Measurements from ENCODE around the gene UMPS.

UMPS gene

GRCh38 chr3:124763644-124764358, 33.5 kb downstream of the UMPS start:
- no peak for DNase-seq (ENCODE audit: low read depth in 2 of 2)

GRCh38 chr3:124764746-124765145, 34.5 kb downstream of the UMPS start:
- no peak for DNase-seq (ENCODE audit: low read depth in 2 of 2)

DNA sequence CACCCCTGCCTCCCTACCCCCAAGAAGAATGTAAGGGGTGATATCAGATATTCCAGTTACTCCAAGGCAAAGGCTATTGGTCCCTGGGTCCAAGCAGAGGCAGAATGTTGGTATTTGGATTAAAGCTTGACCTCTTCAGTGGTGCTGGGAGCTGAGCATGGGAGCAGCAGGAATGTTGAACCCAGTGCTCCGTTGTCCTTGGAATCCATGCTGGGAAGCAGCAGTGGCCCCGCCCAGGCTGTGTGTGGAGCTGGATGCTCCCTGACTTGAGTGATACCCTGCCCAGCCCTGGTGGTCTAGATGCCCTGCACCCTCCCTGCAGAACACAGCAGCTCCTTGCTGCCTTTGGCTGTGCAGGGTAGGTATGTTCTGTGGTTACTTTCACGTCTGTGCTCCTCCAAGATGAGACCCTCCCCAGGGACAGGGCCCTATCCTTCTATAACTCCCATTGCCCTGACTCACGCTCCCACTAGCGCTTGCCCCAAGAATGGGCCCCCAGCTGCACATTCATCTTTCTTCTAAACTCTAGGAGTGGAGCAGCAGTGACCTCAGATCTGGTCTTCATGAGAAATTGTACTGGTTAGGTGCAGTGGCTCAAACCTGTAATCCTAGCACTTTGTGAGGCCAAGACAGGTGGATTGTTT, 35.1 kb downstream of the UMPS start:
- DNase-seq (ENCODE audit: low read depth in 2 of 2) = no peak

GRCh38 chr3:124766113-124767095, 36.2 kb downstream of the UMPS start:
- DNase-seq (ENCODE audit: low read depth in 2 of 2) = no peak

- DNase-seq (ENCODE audit: low read depth in 2 of 2) = no peak
Measured at GRCh38 chr3:124767264-124767663, 37.0 kb downstream of the UMPS start.

DNA sequence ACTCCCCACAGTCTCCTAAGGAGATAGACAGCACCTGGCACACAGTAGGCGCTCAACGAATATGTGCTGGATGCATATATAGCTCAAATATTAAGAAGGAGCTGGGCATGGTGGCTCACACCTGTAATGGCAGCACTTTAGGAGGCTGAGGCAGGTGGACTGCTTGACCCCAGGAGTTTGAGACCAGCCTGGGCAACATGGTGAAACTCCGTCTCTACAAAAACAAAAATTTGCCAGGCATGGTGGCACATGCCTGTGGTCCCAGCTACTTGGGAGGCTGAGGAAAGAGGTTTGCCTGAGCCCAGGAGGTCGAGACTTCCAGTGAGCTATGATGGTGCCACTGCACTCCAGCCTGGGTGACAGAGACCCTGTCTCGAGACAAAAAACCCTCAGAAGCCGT, 37.4 kb downstream of the UMPS start:
- no peak for DNase-seq (ENCODE audit: low read depth in 2 of 2)

DNA sequence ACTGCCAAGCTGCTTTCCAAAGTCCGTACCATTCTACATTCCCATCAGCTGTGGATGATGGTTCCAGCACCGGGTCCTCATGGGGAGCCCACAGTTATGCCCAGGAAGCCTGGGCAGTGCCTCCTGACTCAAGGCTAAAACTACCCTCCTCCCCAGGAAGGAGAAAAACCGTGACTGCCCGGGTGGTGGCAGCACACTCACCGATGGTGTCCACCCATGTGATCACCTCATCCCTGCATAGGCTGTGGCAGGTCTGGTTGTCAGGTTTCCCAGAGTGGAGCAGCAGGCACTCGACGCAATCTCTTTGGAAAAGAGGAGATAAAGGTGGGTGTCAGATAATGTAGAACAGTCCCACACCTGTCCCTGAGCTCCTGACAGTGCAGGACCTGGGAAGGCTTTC, 38.6 kb downstream of the UMPS start:
- DNase-seq (ENCODE audit: low read depth in 2 of 2) = peak in 1 of 2 donors; percentile 8

- DNase-seq (ENCODE audit: low read depth in 2 of 2) = no peak
Measured at GRCh38 chr3:124769462-124769861, 39.2 kb downstream of the UMPS start.

DNA sequence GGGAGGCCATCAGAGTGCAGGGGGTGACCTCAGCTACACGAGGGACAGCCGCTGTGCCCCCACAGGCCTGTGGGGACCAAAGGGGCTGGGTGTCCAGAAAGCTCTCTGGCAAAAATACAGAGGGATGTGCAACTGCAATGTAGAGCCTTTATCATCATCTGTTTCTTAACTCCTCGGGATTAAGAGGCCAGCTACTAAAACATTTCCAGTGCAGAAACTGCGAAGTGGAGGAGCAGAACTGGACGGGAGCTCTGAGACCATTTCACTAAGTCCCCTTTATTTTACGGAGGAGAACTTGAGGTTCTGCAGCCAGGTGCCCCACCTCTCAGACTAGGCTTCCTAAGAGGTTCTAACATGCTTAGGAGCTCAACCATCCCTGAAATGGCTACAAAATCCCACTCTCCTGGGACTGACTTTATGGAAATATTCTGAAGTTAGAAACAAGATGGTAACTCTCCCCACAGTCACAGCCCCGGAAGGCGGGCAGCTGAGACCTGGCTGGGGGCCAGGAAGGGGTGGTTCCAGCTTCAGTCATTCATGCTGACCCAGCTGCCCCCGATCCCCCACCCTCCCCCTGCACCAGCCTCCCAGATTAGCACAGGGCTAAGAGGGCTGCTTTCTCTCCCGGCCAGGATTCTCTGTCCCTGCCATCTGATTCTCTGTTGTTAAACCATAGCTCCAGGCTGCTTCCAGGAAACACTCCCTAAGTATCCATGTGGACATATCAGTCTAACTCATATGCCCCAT, 40.3 kb downstream of the UMPS start:
- DNase-seq (ENCODE audit: low read depth in 2 of 2) = no peak

GRCh38 chr3:124771083-124771445, 40.8 kb downstream of the UMPS start:
- no peak for DNase-seq (ENCODE audit: low read depth in 2 of 2)

- no peak for DNase-seq (ENCODE audit: low read depth in 2 of 2)
Measured at GRCh38 chr3:124772081-124772831, 42.0 kb downstream of the UMPS start.

DNA sequence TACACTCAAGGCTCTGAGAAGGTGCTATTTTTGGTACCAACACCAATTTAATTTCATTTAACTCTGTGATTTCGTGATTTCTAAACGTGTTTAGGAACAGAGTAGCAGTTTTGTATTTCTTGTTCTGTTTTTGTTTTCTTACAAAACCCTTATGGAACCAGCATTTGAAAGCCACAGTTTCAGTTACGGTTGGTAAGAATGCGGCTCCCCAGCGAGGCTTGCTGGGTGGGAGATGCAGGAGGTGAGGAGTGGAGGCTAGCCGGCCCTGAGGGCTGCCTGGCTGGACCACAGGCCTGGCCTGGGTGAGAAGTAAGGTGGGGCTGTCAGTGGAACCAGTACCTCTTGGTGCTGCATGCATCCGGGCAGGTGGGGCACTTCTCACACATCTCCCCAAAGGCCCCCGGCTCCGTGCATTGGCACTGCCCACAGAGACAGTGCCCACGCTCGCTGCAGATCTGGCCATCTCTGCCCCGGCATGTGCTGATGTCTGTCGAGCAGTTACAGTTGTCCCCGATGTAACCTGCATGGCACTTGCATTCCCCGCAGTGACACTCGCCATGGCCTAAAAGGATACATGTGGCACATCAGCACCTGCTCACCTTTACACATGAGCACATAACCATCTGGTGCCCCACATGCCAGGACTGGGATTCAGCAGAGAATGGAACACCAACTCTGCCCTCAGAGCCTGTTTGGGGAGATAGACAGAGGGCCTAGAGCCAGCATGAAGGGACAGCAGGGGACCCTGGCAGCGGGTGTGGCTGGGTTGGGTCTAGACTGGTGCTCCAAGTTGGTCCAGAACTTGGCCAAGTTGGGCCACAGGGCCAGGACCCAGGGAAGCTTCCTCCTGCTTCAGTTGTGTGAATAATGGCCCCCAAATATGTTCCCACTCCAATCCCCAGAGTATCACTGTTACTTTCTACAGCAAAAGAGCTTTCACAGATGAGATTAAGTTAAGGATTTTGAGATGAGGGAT, 43.4 kb downstream of the UMPS start:
- no peak for DNase-seq (ENCODE audit: low read depth in 2 of 2)

GRCh38 chr3:124774327-124774718, 44.1 kb downstream of the UMPS start:
- DNase-seq (ENCODE audit: low read depth in 2 of 2) = no peak

DNA sequence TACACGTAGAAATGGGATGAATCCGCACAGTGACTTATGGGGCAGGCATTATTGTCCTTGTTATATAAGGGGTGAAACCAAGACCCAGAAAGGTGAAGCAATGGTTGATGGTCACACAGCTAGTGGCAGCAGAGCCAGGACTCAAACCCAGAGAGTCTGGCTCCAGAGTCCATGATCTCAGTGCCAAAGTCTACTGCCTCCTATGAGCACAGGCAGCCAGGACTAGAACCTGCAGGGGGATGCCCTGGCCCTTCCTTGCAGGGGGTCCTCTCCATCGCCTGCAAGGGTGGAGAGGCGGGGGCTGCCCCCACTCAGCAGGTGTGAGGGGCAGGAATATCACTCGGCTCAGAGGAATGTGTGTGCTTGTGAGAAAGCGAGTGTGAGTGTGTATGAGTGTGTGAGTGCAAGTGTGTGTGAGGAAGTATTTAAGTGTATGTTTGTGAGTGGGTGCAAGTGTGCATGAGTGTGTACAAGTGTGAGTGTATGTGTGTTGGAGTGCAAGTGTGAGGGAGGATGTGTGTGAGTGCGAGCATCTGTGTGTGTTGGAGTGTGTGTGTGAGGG, 44.7 kb downstream of the UMPS start:
- DNase-seq (ENCODE audit: low read depth in 2 of 2) = no peak

GRCh38 chr3:124775877-124776276, 45.6 kb downstream of the UMPS start:
- no peak for DNase-seq (ENCODE audit: low read depth in 2 of 2)

DNA sequence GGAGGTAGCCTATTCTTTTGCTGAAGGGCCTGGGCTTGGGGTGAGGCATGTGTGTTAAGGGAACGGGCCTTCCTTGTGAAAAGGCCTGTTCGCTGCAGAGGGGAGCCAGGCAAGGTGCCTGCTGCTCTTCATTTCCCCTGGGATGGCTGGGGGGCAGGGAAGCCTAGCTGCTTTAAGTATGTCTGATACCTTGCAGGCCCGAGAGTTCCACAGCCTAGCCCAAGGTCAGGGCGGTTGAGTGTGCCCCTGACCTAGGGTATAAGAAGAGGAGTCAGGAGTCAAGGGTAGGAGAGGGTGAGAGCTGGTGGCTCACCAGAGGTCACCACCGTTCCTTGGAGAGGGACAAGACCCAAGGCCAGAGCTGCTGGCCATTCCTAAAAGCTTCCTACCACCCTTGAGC, 46.6 kb downstream of the UMPS start:
- DNase-seq (ENCODE audit: low read depth in 2 of 2) = no peak

DNA sequence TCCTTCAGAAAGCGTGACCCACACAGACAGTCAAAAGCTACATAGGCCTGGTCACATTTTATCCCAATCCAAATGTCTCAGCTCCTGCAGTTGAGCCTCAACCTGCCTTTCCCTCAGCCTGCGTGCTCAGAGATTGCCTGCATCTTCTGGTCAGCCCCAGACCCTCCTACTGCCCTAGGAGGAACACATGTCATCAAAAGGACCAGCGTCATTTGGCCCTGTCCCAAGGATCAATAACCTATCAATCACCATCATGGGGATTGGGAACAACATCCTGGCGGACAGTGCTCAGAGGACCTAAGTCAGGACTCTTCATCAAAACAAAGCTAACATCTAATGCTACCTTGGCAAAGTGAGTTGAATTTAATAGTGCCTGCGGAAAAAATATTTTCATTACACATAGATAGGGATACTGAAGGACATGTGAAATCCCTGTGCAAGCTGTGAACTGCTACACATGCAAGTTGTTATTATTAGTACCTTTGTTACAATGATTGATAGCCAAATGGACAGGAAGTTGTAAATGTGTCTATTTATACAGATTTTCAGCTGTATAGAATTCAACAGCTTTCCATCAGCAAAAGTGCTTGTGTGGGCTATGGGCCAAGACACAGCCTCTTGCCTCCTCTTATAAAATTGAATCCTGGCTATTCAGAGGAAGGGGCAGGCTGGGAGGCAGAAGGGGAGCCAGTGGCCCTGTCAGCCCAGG, 47.7 kb downstream of the UMPS start:
- no peak for DNase-seq (ENCODE audit: low read depth in 2 of 2)

DNA sequence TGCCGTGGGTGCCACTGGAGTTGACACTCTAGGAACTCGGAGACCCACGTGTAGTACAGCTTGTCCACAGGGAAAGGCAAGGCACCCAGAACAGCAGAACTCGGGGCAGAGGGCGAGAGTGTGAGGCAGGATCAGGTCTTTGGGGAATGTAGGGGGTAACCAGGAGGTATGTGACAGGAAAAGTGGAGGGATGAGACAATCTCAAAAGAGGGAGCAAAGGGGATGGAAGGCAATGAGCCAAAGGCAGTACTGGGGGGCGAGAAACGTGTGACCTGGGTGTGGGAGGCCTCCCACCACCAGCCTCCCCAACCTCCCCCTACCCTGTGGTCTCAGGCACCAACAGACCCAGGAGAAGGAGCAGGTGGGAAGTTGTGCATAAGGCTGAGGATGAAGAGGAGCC, 48.9 kb downstream of the UMPS start:
- no peak for DNase-seq (ENCODE audit: low read depth in 2 of 2)

DNA sequence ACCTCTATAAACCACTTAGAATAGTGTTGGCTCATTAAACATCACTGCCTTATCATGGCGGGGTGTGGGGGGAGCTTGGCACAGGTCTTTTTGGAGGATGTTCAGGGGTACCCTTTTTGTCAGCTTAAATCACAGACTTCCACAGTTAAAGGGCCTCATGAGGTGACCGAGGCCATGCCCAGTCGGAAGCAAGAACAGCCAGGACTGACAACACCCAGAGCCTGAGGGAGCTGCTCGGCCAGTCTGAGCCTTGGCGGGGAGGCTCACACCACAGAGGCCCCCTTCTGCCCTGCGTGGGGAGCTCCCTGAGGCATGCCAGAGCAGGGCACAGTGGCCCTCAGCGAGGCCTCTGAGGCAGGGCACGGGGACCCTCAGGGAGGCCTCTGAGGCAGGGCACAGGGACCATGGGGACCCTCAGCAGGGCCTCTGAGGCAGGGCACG, 49.5 kb downstream of the UMPS start:
- no peak for DNase-seq (ENCODE audit: low read depth in 2 of 2)

All from stimulated activated CD4-positive, alpha-beta T cell treated with anti-CD3 and anti-CD28 coated beads, Interleukin-4, amount 100 ng/mL, for 48 hours (primary cell).